Esophagus muscularis mucosa (tissue), 4 donors: ENCODE results near the gene TNK2. TPM values are rescaled to one million over a fixed set of nuclear protein-coding genes. Genes with fewer than 3 reads are reported as not detected.
"Not testable (repeated sequence)": the region's sequence is repeated elsewhere in the genome, so short reads cannot be mapped to it uniquely, and the experiment has no call there.

Experiments used
- DNase-seq: peaks from one replicate; pipeline ENCODE4 v3.0.0-alpha.2; 2017; ENCODE audit errors: extremely low spot score
- H3K27ac ChIP-seq, 4 donors: fragments of 200-600 bp; sonication (generic); replicated peaks in 1 of 4; 1 replicate in 3 of 4; 2 replicates in 1 of 4; pipeline ENCODE4 v1.5.1; 2016 to 2019; ENCODE audit warnings: mild to moderate bottlenecking in 1 of 4
- H3K27me3 ChIP-seq, 4 donors: fragments of 200-600 bp; sonication (generic); one replicate each; pipeline versions ENCODE4 v1.5.1 to v1.6.0; 2016 to 2019
- H3K36me3 ChIP-seq, 4 donors: fragments of 200-600 bp; sonication (generic); one replicate each; pipeline ENCODE4 v1.5.1; 2016 to 2019
- H3K4me1 ChIP-seq, 4 donors: fragments of 200-600 bp; sonication (generic); one replicate each; pipeline ENCODE4 v1.5.1; 2016 to 2019
- H3K4me3 ChIP-seq, 4 donors: fragments of 200-600 bp; sonication (generic); 1 replicate in 2 of 4; 2 replicates in 2 of 4; pipeline ENCODE4 v1.5.1; 2016 to 2019; ENCODE audit warnings: mild to moderate bottlenecking in 4 of 4, moderate library complexity in 1 of 4
- H3K9me3 ChIP-seq, 4 donors: fragments of 200-600 bp; sonication (generic); 1 replicate in 3 of 4; 2 replicates in 1 of 4; pipeline ENCODE4 v1.5.1; 2016 to 2019
- CTCF ChIP-seq, 3 experiments: fragments of 200-600 bp in 2 of 3; fragments of 450-650 bp in 1 of 3; sonication (generic) in 2 of 3; IDR thresholded peaks; one replicate each; pipeline ENCODE4 v1.5.1; 2017 to 2019; ENCODE audit warnings: antibody characterized with exemption in 3 of 3, mild to moderate bottlenecking in 2 of 3, moderate library complexity in 1 of 3
- EP300 ChIP-seq: sonication (generic); formaldehyde crosslinking; IDR thresholded peaks from one replicate; pipeline ENCODE4 v1.6.1; 2017; ENCODE audit warnings: antibody characterized with exemption
- POLR2A ChIP-seq: fragments of 450-650 bp; IDR thresholded peaks from one replicate; pipeline ENCODE4 v1.6.1; 2017; ENCODE audit warnings: antibody characterized with exemption, moderate library complexity, mild to moderate bottlenecking, low read depth
- POLR2AphosphoS5 ChIP-seq, 2 donors: sonication (generic); formaldehyde crosslinking; IDR thresholded peaks; one replicate each; pipeline ENCODE4 v1.6.1; 2017; ENCODE audit warnings: antibody characterized with exemption in 2 of 2
- WGBS: methylation state at CpG from one replicate; pipeline ENCODE4 v1.1.5; 2018; 5-methylcytosine and 5-hydroxymethylcytosine counted together
- intact Hi-C: fragments of 100-400 bp; cut with DNase I; formaldehyde crosslinking; loops from one replicate; pipeline ENCODE4 v1.15.1; 2023
- total RNA-seq, 4 donors: library from RNA; depleted of rRNA; stranded (reverse); fragments of >200 nt; gene quantifications; one replicate each; pipeline versions ENCODE4 v1.1.0 to v1.2.1, GENCODE V29; 2016

The TNK2 gene
- 10 to 100 TPM; 16.4 to 42.3 (median 28.3) TPM for total RNA-seq

DNA sequence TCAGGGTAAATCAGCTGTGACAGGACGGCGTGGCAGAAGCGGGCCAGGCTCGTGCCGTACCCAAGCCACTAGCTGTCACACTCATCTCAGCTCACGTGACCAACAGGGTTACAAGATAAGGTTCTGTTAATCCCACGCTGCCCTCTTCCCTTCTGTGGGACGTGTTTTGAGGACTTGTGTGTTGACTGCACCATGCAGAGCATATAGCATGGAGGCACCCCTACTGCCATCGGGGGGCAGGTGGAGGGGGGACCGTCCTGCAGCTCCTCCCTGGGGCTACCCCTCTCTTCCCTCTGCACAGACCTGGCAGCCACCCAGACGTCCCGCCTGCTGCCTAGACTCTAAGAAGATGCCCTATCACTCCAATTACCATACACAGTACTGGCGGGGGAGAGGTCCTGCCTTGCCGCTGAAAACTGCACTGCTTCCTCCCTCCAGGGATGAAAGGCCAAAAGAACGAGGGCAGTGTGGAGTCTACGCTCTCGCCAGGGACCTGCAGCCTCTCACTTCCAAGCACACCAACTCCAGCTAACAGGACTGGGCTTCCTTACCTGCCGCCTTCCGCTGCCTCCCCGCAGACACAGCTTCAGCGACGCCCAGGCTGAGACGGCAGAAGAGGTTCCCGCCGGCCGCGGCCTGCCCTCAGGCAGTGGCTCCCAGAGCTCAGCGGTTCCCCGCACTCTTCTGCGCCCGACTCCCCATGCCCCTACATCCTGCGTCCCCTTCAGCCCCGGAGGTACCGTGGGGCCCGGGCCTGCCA is at the start of gene TNK2:
Gene TNK2 (minus strand): TSS at position 618 of the 760 bp plus-strand sequence. CDS start 19,963 bp downstream, outside the sequence.
- no peaks in the 10 kb centered on the region for H3K36me3 ChIP-seq
- 5% methylated on average over 26 of the region's 35 CpGs for WGBS
- no peaks in the 10 kb centered on the region for H3K9me3 ChIP-seq
- peak within 1 kb of the TSS; percentile 69 to 81 (median 78) for H3K27ac ChIP-seq
- no peak for DNase-seq
- no peak for TF ChIP-seq POLR2AphosphoS5 (IDR thresholded peaks at IDR 0.05)
- TF ChIP-seq POLR2A = no peak
- TF ChIP-seq EP300 = no peak
- no peak for TF ChIP-seq CTCF (IDR thresholded peaks at IDR 0.05)
- H3K4me3 ChIP-seq = peak within 1 kb of the TSS; percentile 63 to 99 (median 82)
- H3K27me3 ChIP-seq = no peaks in the 10 kb centered on the region
- peaks cover 31 to 50% (median 43%) of the 10 kb centered on the region in 4 donors for H3K4me1 ChIP-seq
- intact Hi-C loops = no loop called here

DNA sequence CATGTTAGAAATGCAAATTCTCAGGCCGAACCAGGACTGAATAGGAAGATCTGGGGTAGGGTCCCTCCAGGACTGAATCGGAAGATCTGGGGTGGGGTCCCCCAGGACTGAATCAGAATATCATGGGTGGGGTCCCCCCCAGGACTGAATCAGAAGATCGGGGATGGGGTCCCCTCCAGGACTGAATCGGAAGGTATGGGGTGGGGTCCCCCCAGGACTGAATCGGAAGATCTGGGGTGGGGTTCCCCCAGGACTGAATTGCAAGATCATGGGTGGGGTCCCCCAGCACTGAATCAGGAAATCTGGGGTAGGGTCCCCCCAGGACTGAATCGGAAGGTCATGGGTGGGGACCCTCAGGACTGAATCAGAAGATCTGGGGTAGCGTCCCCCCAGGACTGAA is 48.2 kb upstream of the TNK2 start:
- TF ChIP-seq POLR2A (no peak), CTCF (IDR thresholded peaks at IDR 0.05) (no peak), POLR2AphosphoS5 (IDR thresholded peaks at IDR 0.05) (no peak)
- Histone ChIP-seq H3K9me3 (no peaks in the 10 kb centered on the region), H3K4me3 (no peak overlapping the region), H3K4me1 (peaks cover 0 to 17% (median 9%) of the 10 kb centered on the region in 4 donors), H3K27me3 (no peaks in the 10 kb centered on the region), H3K36me3 (peaks cover 0 to 19% (median 7%) of the 10 kb centered on the region in 4 donors), H3K27ac (no peak overlapping the region)
- 96% methylated on average over 7 of the region's 7 CpGs for WGBS
- intact Hi-C loops = no loop called here
- DNase-seq = no peak

DNA sequence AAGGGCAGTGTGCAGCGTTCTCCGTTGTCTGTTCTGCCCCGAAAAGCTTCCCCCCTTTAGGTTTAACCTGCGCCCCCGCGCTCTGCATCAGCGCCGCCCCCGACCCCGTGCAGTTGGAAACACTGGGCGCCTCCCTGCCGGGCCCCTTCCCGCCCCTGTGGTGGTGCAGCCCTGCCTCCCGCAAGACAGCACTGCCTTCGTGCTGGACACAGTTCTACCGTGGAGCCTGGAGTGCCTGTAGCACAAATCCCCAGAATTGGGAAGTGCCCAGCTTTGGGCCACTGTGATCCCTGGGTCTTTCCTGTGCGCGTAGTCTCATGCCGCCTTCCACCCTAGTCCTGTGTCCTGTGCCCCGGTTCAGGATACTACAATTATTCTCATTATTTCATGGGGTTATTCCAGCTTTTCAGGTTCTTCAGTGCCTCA is 47.1 kb upstream of the TNK2 start:
- H3K36me3 ChIP-seq = peaks cover 0 to 20% (median 7%) of the 10 kb centered on the region in 4 donors
- H3K4me1 ChIP-seq = peaks cover 0 to 17% (median 9%) of the 10 kb centered on the region in 4 donors
- DNase-seq, H3K27ac ChIP-seq, intact Hi-C loops, H3K9me3 ChIP-seq, H3K27me3 ChIP-seq: not testable (repeated sequence)
- H3K4me3 ChIP-seq = peak overlapping the region in 3 of 4 donors; percentile 48 to 56 (median 54)
- 48% methylated on average over 15 of the region's 20 CpGs for WGBS

DNA sequence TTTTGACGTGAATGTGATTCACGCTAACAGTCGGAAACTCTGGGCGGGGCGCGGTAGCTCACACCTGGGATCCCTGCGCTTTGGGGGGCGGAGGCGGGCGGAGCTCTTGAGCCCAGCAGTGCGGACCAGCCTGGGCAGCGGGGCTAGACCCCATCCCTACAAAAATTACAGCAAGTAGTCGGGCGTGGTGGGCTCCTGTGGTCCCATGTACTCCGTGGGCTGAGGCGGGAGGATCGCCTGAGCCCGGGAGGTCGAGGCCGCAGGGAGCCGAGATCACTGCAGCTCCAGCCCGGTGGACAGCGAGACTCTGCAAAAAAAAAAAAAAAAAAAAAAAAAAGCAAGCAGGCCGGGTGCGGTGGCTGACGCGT is 46.4 kb upstream of the TNK2 start:
- H3K36me3 ChIP-seq = peaks cover 0 to 22% (median 7%) of the 10 kb centered on the region in 4 donors
- DNase-seq, intact Hi-C loops, H3K27me3 ChIP-seq, H3K9me3 ChIP-seq: not testable (repeated sequence)
- H3K27ac ChIP-seq = peak overlapping the region in 2 of 4 donors; percentile 75 to 80
- no CpG with 5 or more reads among the region's 27 CpGs for WGBS
- peaks cover 0 to 14% (median 7%) of the 10 kb centered on the region in 4 donors for H3K4me1 ChIP-seq
- H3K4me3 ChIP-seq = peak overlapping the region; percentile 48 to 56 (median 54)

- H3K27me3 ChIP-seq, H3K9me3 ChIP-seq, DNase-seq, intact Hi-C loops: not testable (repeated sequence)
- peak in 1 of 2 donors; percentile 74 for TF ChIP-seq POLR2AphosphoS5 (IDR thresholded peaks at IDR 0.05)
- Histone ChIP-seq H3K4me3 (peak overlapping the region; percentile 48 to 56 (median 54)), H3K36me3 (peaks cover 0 to 19% (median 5%) of the 10 kb centered on the region in 4 donors), H3K4me1 (peaks cover 0 to 14% (median 7%) of the 10 kb centered on the region in 4 donors), H3K27ac (peak overlapping the region; percentile 52 to 80 (median 70))
- no CpG with 5 or more reads among the region's 84 CpGs for WGBS
Measured at GRCh38 chr3:195954052-195954751, 45.9 kb upstream of the TNK2 start.

GRCh38 chr3:195952590-195952989 is 44.2 kb upstream of the TNK2 start:
- H3K27ac ChIP-seq, H3K27me3 ChIP-seq, intact Hi-C loops, H3K4me3 ChIP-seq, H3K9me3 ChIP-seq, DNase-seq, H3K4me1 ChIP-seq: not testable (repeated sequence)
- WGBS = 74% methylated on average over 7 of the region's 10 CpGs
- peaks cover 0 to 14% (median 0%) of the 10 kb centered on the region in 4 donors for H3K36me3 ChIP-seq

GRCh38 chr3:195951443-195952177 is 43.3 kb upstream of the TNK2 start:
- DNase-seq, H3K4me3 ChIP-seq, H3K27me3 ChIP-seq, H3K27ac ChIP-seq, H3K4me1 ChIP-seq, H3K9me3 ChIP-seq, intact Hi-C loops: not testable (repeated sequence)
- WGBS = 71% methylated on average over 7 of the region's 9 CpGs
- H3K36me3 ChIP-seq = peaks cover 0 to 20% (median 3%) of the 10 kb centered on the region in 4 donors

- H3K4me3 ChIP-seq, H3K27me3 ChIP-seq, H3K9me3 ChIP-seq, intact Hi-C loops, H3K4me1 ChIP-seq, H3K27ac ChIP-seq, DNase-seq: not testable (repeated sequence)
- 91% methylated on average over 9 of the region's 13 CpGs for WGBS
- H3K36me3 ChIP-seq = peaks cover 0 to 20% (median 3%) of the 10 kb centered on the region in 4 donors
Measured at GRCh38 chr3:195950731-195951130, 42.4 kb upstream of the TNK2 start.

DNA sequence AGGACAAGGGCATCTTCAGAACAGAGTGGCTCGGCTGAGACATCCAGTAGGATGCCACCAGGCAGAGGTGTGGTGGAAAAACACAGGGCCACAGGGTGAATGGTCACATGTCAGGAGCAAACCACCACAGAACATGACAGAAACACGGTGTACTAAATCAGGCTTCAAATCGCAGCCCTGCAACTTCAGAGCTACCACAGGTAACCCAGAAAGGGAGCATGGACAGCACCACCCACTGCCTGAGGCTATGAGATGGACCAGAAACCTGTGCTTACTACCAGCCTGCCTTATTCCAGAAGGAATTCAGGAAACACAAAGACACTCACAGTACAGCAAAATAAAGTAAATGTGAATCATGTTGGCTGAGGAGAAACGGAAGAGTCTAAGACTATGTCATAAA is 41.8 kb upstream of the TNK2 start:
- H3K27ac ChIP-seq, H3K9me3 ChIP-seq, DNase-seq, H3K4me1 ChIP-seq, H3K27me3 ChIP-seq, intact Hi-C loops, H3K4me3 ChIP-seq: not testable (repeated sequence)
- peaks cover 0 to 20% (median 3%) of the 10 kb centered on the region in 4 donors for H3K36me3 ChIP-seq
- WGBS = 88% methylated on average over 4 of the region's 4 CpGs
